NT2/D1 (cell line): ENCODE measurements around the gene CHD1.

Source experiments
- DNase-seq: peaks from one replicate; pipeline ENCODE4 v3.0.0-alpha.2; 2011; ENCODE audit warnings: low read depth, low spot score
- H3K27me3 ChIP-seq: 2 replicates; pipeline ENCODE4 v1.6.0; 2011; ENCODE audit warnings: mild to moderate bottlenecking; ENCODE audit not compliant: insufficient read length, insufficient read depth
- H3K36me3 ChIP-seq: 2 replicates; pipeline ENCODE4 v1.6.1; 2011; ENCODE audit warnings: mild to moderate bottlenecking, low read length, mixed read lengths; ENCODE audit not compliant: insufficient read depth, insufficient read length
- H3K4me1 ChIP-seq: 2 replicates; pipeline ENCODE4 v1.5.1; 2011; ENCODE audit not compliant: insufficient read depth, insufficient read length
- H3K4me3 ChIP-seq: 2 replicates; pipeline ENCODE4 v1.5.1; 2011; ENCODE audit warnings: low read depth; ENCODE audit not compliant: insufficient read length
- H3K9ac ChIP-seq: 2 replicates; pipeline ENCODE4 v1.6.0; 2011; ENCODE audit warnings: low read depth; ENCODE audit not compliant: insufficient read length
- H3K9me3 ChIP-seq: 2 replicates; pipeline ENCODE4 v1.5.1; 2011; ENCODE audit warnings: mild to moderate bottlenecking, low read length; ENCODE audit not compliant: insufficient read depth
- SUZ12 ChIP-seq: IDR thresholded peaks from 2 replicates; pipeline ENCODE4 v1.6.1; 2011; ENCODE audit not compliant: insufficient read length, insufficient read depth; ENCODE audit errors: extremely low read depth
- YY1 ChIP-seq: IDR thresholded peaks from 2 replicates; pipeline ENCODE4 v1.6.1; 2011; ENCODE audit not compliant: insufficient read length, insufficient read depth
- ZNF274 ChIP-seq: IDR thresholded peaks from 2 replicates; pipeline ENCODE4 v1.6.1; 2011; ENCODE audit warnings: mild to moderate bottlenecking, low read depth, low read length

CHD1 gene

DNA sequence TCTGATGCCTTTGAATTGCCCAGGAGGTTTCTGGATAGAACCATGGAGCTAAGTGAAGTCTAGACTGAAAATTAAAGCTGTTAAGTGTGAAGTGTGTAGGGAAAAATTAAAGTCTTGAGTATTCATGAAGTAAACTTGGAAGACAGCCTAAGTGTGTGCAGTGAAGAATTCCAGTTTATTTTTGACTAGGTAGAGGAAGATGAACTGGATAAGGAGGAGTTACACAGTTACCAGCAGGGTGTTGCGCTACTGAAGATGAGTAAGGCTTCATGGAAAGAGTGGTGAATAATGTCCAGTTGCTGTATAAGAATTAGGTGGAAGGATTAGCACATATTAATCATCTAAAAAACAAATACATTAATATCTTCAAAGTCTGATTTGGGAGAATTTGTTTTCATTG is 5.7 kb upstream of the CHD1 start:
- Histone ChIP-seq H3K4me1 (no peaks in the 10 kb centered on the region), H3K9me3 (no peaks in the 10 kb centered on the region), H3K27me3 (no peaks in the 10 kb centered on the region), H3K4me3 (no peak overlapping the region), H3K9ac (no peak overlapping the region), H3K36me3 (peaks cover 4% of the 10 kb centered on the region)
- TF ChIP-seq YY1 (no peak), SUZ12 (no peak), ZNF274 (no peak)
- DNase-seq, result no peak

DNA sequence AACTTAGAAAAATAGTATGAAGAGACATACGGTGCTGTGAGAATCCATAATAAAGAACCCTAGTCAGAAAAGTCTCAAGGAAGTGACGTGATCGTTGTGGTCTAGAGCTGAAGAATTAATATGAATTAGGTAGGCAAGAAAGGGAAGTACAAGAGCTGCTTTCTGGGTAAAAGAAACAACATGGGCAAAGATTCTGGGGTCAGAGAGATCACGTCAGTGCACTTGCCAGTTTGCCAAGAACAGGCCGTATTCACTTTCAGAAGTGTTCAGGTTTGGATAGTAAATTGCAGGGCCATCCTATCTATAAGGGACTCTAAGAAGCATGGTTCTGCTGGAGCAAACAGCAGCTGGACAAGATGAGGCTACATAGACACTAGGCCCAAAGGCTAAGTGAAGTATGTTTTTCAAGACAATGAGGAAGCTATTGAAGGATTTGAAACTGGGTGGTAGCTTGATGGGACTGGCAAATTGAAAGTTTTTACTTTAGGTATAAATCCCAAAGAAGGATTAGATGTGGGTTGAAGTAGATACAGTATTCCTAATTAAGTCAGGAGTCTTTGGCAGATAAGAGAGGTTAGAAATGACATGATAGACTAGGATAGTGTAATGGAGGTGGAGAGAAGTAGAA is 4.8 kb upstream of the CHD1 start:
- DNase-seq, result no peak

DNA sequence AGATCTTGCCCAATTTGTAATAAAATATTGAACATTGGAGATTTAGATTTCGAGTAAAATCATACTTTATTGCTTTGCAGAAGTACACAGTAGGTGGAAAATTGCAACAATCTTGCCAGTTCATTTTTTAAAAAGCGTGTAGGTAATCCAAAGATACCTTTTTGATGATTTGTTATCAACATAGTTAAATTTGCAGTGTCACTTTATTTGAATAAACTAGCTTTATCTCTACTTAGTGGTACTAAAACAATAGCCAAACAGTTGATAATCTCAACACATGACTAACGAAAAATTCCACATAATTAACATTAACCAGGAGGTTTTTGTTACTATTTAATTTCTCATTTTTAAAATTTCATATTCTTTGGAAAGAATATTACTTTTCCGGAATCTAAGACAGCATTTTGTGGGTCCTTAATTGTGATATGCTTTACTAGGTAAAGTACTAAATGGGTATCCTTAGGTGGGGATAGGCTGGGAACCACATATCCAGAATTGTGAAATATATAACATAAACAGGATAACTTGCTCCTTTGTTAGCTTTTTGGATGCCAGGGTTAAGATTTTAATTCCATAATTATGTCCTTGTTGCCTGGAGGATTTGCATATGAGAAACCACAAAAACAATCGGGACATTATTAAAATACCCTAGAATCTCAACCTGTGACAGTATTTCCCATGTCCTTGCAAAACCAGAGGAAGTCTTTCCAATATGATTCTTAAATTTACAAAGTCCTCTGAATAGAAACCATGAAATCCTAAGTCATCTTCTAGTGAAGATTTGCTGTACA is 2.4 kb upstream of the CHD1 start:
- H3K27me3 ChIP-seq, result no peaks in the 10 kb centered on the region
- no peak overlapping the region for H3K9ac ChIP-seq
- peaks cover 5% of the 10 kb centered on the region for H3K36me3 ChIP-seq
- no peak for TF ChIP-seq YY1
- DNase-seq, result no peak
- no peaks in the 10 kb centered on the region for H3K9me3 ChIP-seq
- H3K4me3 ChIP-seq, result no peak overlapping the region
- no peaks in the 10 kb centered on the region for H3K4me1 ChIP-seq

More for the DNA sequence above, 4.8 kb upstream of the CHD1 start:
- Histone ChIP-seq H3K9ac (no peak overlapping the region), H3K4me3 (no peak overlapping the region), H3K4me1 (no peaks in the 10 kb centered on the region), H3K9me3 (no peaks in the 10 kb centered on the region), H3K36me3 (peaks cover 4% of the 10 kb centered on the region), H3K27me3 (no peaks in the 10 kb centered on the region)
- no peak for TF ChIP-seq SUZ12
- no peak for TF ChIP-seq ZNF274
- no peak for TF ChIP-seq YY1

DNA sequence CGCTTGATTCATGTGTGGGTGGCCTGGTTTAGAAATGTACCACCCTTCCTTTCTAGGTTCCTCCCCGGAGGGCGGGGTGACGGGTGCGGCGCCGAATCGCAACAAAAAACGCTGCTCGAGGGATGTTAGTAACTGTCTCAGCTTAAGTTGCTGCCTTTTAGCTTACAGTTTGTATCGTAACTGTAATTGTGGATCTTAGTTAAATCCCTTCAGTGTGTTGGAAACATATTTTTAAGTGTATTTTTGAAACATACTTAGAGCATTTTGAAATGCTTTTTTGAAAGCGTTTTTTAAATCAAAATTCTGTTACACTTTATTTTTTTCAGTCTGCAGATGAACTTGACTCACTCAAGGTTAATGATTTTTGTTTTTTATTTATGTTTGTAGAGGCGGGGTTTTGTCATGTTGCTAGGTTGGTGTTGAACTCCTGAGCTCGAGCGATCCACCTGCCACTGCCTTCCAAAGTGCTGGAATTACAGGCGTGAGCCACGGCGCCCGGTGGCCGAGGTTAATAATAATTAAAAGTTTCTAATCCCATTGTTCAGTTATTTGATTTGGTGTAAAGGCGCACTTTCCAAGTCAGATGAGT is 997 bp upstream of the CHD1 start:
- no peak for DNase-seq
- peak overlapping the region; percentile 93 for H3K9ac ChIP-seq
- no peaks in the 10 kb centered on the region for H3K27me3 ChIP-seq
- H3K4me3 ChIP-seq, result peak overlapping the region; percentile 79
- peaks cover 18% of the 10 kb centered on the region for H3K36me3 ChIP-seq
- H3K9me3 ChIP-seq, result no peaks in the 10 kb centered on the region
- no peaks in the 10 kb centered on the region for H3K4me1 ChIP-seq
- TF ChIP-seq SUZ12, result no peak
- no peak for TF ChIP-seq YY1
- no peak for TF ChIP-seq ZNF274

DNA sequence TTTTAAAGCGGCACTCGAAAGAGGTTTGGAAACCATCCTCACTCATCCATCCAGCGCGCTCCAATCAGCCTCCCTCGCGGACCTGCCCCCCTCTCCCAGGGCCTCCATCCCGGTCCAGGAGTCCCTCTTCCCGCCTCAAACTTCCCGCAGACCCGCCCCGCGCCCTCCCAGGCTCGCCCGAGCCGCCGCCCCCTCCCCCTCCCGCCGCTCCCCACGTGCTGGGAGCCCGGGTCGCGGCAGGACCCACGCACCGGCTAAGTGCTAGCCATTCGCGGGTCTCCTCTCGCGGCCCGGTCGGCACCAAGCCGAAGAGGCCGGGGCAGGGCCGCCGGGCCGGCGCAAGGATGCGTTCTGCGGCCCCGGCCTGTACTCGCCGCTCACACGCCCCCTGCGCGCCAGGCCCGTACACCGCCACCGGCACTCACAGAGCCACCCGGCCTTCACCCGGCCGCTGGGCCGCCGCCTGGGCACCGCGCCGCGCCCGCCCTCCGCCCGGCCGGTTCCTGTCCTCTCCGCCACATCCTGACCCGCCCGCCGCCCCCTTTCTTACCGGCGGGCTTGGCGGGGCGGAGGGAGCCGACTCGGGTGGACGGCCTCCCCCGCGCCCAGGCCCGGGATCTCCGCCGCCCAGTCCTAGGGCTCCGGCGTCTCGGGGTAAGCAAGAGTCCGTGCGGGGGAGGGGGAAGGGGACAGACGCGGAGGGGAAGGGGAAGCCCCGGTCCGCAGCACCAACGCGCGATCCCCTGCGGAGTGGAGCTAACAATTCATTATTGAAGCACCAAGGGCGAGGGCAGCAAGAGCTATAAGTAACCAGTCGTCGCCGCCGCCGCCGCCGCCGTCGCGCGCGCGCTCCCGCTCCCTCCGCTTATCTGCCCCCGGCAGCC is 576 bp downstream of the CHD1 start:
- Histone ChIP-seq H3K27me3 (no peaks in the 10 kb centered on the region), H3K9ac (peak overlapping the region; percentile 85), H3K4me1 (no peaks in the 10 kb centered on the region), H3K4me3 (peak overlapping the region; percentile 76), H3K9me3 (no peaks in the 10 kb centered on the region), H3K36me3 (peaks cover 34% of the 10 kb centered on the region)
- TF ChIP-seq ZNF274, result no peak
- no peak for TF ChIP-seq YY1
- TF ChIP-seq SUZ12, result no peak
- DNase-seq, result no peak

DNA sequence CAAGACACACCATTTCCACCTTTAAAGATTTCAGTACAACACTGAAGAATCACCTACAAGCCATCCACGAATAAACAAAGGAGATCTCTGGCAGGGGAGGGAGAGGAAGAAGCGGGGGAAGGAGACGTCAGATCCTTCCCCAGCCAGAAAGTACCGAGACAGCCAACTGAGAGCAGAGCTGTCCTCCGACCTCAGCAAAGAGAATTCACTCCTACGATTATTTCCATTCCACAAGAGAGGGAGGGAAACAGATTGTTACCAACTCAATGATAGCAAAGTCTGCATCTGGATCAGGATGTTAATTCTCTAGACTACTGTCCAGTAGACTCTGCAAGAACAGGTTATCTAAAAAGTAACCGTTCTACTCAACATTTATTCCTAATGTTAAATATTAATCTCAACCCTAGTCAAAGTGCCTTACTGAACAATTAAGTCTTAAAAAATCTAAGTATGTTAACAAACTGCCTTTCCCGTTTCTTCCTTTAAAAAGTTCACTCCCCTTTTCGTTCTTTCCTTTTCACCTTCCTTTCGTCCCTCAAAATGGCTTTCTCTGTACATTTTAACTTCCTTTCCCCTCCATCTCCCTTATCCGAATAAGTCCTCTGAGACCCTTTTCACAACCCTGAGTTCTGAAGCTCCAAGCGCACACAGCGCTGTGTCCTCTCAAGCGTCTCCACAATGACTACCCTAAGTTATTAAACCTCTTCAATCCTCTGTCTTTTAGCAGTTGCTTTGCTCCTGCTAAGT is 1.4 kb downstream of the CHD1 start:
- Histone ChIP-seq H3K9ac (peak overlapping the region; percentile 85), H3K4me3 (peak overlapping the region; percentile 76), H3K4me1 (no peaks in the 10 kb centered on the region), H3K9me3 (no peaks in the 10 kb centered on the region), H3K36me3 (peaks cover 41% of the 10 kb centered on the region), H3K27me3 (no peaks in the 10 kb centered on the region)
- TF ChIP-seq ZNF274, result no peak
- TF ChIP-seq YY1, result no peak
- no peak for TF ChIP-seq SUZ12
- no peak for DNase-seq
